ENCODE data around the gene CREBRF.
"Not testable (repeated sequence)": the region's sequence is repeated elsewhere in the genome, so short reads cannot be mapped to it uniquely, and the experiment has no call there.

CREBRF gene

GRCh38 chr5:173039188-173039587 is 17.0 kb upstream of the CREBRF start:
- no peak for DNase-seq

- DNase-seq = no peak
These were observed 16.2 kb upstream of the CREBRF start for GRCh38 chr5:173039964-173040363.

- DNase-seq = no peak
These were observed 14.0 kb upstream of the CREBRF start for GRCh38 chr5:173041881-173042762.

- DNase-seq = no peak
These were observed 13.4 kb upstream of the CREBRF start for GRCh38 chr5:173042763-173043107.

GRCh38 chr5:173045474-173045873 is 10.7 kb upstream of the CREBRF start:
- DNase-seq = no peak

GRCh38 chr5:173047096-173047837 is 8.9 kb upstream of the CREBRF start:
- not testable (repeated sequence) for DNase-seq

- no peak for DNase-seq
These were observed 8.4 kb upstream of the CREBRF start for GRCh38 chr5:173047838-173048105.

GRCh38 chr5:173050791-173051190 is 5.4 kb upstream of the CREBRF start:
- no peak for DNase-seq

GRCh38 chr5:173051746-173052145 is 4.4 kb upstream of the CREBRF start:
- DNase-seq = no peak

GRCh38 chr5:173053041-173053440 is 3.1 kb upstream of the CREBRF start:
- DNase-seq = no peak

- DNase-seq = no peak
These were observed 970 bp upstream of the CREBRF start for GRCh38 chr5:173055042-173055721.

- DNase-seq = no peak
These were observed 500 bp upstream of the CREBRF start for GRCh38 chr5:173055722-173055982.

GRCh38 chr5:173056783-173057061 is 570 bp downstream of the CREBRF start:
- DNase-seq = no peak

- DNase-seq = peak; percentile 98
These were observed 1.1 kb downstream of the CREBRF start for GRCh38 chr5:173057062-173057924.

GRCh38 chr5:173062141-173062540 is 6.0 kb downstream of the CREBRF start:
- no peak for DNase-seq

GRCh38 chr5:173065155-173065554 is 9.0 kb downstream of the CREBRF start:
- no peak for DNase-seq

- DNase-seq = no peak
These were observed 13.5 kb downstream of the CREBRF start for GRCh38 chr5:173069671-173070070.

- DNase-seq = no peak
These were observed 19.1 kb downstream of the CREBRF start for GRCh38 chr5:173075137-173075843.

GRCh38 chr5:173075970-173076369 is 19.8 kb downstream of the CREBRF start:
- no peak for DNase-seq

- not testable (repeated sequence) for DNase-seq
These were observed 20.3 kb downstream of the CREBRF start for GRCh38 chr5:173076471-173076870.

GRCh38 chr5:173078878-173079277 is 22.7 kb downstream of the CREBRF start:
- DNase-seq = no peak

GRCh38 chr5:173089581-173089980 is 33.4 kb downstream of the CREBRF start:
- DNase-seq = no peak

- no peak for DNase-seq
These were observed 34.5 kb downstream of the CREBRF start for GRCh38 chr5:173090639-173091038.

Measured in effector CD8-positive, alpha-beta T cell (primary cell).